ENCODE results near the gene IGFBP5.

The IGFBP5 gene

GRCh38 chr2:216687111-216687510 lies 8.2 kb downstream of the IGFBP5 start:
- DNase-seq, result no peak

DNA sequence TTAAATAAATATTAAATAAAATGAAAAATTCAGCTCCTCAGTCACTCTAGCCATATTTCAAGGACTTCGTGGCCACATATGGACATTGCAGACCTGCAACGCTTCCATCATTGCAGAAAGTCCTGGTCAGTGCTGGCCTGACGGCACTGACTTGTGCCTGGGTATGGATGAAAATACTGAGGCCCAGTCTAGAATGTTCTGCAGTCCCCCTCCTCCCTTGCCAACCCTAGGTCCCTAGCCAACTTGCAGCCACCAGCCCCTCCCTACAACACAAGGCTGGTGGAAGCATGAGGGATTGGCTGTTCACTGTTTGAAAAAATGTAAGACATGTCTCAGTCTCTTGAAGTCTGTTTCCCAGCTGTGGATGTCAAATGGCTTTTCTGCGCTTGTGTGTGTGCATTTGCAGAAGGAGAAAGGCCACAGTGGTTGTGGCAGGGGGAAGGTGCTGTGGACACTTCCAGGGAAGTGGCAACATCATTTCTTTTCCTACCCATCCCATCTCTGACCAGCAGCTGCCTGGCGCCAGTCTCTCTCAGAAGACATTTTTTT lies 9.9 kb downstream of the IGFBP5 start:
- DNase-seq, result no peak

DNA sequence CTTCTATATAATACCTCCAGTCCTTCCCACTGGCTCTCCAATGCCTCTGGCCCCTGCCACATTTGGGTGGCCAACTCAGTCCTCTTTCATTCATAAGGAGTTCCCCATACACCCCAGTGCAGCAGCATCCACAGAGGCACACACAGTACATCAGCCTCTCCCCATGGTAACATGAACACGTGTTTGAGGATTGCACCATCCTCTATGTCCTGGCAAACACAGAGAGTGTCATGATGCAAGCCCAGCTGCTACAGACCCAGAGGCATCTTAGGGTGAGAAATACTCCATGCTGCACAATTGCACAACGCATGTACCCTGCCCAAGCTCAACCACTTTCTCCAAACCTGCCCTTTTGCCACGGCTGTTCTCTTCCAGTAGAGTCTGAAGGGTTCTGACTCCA lies 11.5 kb downstream of the IGFBP5 start:
- no peak for DNase-seq

DNA sequence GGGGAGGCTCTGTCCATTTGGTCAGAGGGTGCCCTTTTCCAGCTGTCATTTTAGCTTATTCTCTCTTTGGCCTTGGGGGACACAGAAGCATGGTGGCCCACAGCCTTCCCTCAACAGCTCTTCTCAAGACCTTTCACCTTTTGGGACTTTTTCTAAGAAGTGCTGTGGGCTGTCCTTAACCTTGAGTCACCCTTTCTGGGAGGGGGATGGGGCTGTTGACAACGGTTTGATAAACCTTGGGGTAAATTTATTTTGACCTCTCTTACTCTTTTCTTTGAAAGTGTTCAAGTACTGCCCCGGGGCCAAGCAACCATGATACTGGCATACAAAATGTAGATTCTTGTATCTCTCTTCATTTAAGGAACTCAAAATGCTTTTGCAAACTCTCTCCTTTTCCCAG lies 13.7 kb downstream of the IGFBP5 start:
- DNase-seq, result no peak

GRCh38 chr2:216680951-216681629 lies 14.3 kb downstream of the IGFBP5 start:
- DNase-seq, result no peak

DNA sequence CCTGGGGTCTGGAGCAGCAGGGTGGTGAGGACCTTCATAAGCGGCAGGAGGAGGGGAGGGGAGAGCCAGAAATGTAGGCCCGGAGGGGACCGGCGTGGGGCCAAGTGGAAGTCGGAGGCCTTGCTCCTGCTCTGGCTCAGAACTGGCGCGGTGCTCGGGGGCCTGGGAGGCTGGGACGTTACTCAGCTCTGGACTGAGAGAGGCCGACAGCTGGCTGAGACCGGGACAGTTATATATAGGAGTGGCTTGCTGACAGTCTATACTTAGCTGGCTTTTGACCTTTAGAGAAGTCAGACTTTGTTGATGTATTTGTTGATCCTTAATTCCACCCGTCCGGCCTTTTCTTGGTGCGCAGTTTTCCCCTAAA lies 15.7 kb downstream of the IGFBP5 start:
- DNase-seq, result no peak

DNA sequence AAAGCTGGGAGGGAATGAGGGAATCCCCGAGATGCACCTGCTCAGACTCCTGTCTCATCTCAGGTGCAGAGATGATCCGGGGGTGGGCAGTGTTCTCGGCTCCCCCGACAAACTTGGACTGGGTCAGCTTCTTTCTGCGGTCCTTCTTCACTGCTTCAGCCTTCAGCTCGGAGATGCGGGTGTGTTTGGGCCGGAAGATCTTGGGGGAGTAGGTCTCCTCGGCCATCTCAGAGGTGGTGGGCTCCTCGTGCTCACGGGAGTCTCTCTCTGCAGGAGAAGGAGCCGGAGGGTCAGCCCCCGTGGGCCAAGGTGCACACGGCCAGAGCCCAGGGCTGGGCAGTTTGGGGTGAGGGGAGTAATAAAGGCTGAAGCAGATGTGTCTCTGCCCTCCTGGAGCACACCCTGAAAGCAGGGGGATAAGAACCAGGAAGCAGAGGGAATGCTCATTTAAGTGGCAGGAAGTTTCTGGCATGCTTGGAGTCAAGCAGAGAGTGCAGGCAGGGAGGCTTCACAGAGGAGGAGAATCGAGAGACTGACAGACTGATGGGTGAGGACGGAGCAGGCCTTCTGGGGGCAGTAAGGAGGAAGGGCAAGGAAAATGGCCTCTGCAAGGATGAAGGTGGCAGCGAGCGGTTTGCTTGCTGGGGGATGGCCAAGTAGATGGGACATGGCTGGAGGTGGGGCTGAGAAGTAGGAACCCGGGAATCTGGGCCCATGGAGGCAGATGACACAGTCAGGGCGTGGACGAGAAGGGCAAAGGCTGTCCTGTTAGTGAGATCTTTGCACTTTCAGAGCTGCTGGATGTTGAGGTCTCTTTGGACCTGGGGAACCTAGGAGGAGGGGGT lies 16.3 kb downstream of the IGFBP5 start:
- DNase-seq, result no peak

DNA sequence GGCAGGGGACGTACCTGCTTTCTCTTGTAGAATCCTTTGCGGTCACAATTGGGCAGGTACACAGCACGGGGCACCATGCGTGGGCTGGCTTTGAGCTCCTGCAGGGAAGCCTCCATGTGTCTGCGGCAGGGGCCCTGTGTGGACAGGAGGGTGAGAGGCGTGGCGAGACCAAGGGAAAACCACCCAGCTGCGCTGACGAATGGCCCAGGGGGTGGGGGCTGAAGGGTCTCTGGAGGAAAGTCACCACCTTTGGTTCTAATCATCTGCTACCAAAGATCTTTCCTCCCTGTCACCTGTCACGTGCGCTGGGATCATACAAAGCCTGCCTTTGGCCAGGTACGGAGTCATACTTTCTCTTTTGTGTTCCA lies 17.3 kb downstream of the IGFBP5 start:
- DNase-seq, result no peak

GRCh38 chr2:216677439-216678097 lies 17.8 kb downstream of the IGFBP5 start:
- DNase-seq, result no peak

- no peak for DNase-seq
Observed at GRCh38 chr2:216676630-216677029, 18.7 kb downstream of the IGFBP5 start.

DNA sequence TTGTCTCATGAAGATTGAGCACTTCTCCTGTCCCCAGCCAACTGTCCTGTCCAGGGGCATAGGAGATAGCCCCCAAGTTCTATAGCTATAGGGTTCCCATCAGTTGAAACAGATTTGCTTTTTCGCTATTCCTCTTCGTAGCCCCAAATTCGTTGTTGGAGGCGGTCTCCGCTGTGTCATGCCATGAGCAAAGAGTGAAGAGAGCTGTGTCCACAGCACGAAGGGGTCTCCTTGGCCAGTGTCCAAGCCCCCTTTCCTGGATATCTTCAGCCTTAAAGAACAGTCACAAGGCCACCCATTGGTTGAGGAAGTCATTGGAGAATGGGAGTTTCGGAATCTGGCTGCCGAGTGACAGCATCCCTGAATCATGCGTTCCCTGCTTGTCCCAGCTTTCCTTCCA lies 21.0 kb downstream of the IGFBP5 start:
- DNase-seq, result no peak

DNA sequence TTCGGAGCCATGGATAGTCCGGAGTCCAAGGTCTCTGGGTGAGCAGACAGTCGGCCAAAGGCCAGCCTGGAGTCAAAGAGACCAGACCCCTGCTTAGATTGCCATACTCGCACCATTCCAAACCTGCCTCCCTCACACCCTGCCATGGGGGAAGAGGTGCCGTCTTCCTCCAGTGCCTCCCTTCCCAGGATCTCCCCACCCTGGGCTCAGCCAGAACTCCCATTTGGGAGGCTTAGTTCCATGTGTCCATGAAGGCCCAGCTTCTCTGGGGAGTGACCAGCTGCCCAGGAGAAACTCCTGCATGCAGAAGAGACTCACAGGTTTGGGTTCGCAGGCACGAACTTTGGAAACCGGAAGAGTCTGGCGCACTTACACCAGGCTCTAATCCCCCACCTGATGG lies 21.7 kb downstream of the IGFBP5 start:
- no peak for DNase-seq

DNA sequence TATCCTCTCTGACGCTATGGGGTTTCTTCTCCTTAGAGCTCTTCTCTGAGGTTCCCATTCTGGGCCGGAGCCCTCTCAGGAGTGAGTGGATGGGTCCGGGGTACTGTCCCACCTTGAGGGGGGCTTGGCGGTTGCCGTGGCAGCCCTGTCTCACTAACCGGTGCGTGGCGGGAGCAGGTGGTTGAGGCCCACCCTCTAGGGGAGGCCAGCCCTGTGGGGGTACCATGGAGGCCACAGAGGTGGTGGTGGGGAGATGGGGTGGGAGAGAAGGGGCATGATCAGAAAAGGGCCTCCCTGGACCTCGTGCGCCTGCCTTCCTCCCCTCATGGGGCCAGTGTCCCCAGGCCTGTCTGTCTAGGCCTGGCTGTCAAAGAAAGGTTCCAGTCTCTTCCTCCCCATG lies 22.3 kb downstream of the IGFBP5 start:
- DNase-seq, result no peak

- no peak for DNase-seq
Observed at GRCh38 chr2:216672466-216672865, 22.9 kb downstream of the IGFBP5 start.

GRCh38 chr2:216671791-216672343 lies 23.5 kb downstream of the IGFBP5 start:
- no peak for DNase-seq

- no peak for DNase-seq
Observed at GRCh38 chr2:216671081-216671411, 24.3 kb downstream of the IGFBP5 start.

DNA sequence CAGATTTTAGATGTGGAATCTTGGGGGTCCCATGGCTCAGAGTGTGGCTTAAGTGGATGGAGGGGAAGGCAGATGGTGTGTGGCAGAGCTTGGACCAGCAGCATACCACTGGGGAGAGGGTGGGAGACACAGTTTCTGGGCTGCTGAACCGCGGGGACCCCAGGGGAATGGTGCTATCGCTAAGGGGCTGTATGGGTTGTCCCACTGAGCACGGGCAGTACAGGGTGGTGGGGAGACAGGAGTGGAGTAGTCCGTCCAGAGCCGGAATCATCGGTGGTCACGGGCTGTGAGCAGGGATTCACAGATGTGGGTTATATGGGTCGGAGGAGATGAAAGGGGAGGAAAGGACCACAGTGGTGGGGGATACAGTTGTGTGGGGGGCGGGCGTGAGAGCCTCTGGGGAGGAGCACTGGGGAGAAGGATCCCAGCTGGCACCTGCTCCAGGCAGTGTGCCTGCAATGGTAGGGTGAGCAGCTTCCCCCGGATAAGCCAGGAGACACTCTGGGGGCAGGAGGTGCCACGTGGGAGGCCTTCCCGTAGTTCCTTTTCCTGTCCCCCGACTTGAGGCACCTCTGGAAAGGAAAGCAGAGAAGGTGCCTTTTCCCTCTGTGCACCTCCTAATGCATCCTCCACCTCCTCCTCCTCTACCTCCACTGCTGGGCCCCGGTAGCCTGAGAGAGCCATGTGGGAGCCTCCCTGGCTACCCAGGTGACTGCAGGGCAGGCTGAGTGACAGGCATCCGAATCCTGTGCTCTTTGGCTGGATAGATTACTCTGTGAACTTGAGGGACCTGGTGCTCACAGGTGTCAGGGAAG lies 24.9 kb downstream of the IGFBP5 start:
- no peak for DNase-seq

DNA sequence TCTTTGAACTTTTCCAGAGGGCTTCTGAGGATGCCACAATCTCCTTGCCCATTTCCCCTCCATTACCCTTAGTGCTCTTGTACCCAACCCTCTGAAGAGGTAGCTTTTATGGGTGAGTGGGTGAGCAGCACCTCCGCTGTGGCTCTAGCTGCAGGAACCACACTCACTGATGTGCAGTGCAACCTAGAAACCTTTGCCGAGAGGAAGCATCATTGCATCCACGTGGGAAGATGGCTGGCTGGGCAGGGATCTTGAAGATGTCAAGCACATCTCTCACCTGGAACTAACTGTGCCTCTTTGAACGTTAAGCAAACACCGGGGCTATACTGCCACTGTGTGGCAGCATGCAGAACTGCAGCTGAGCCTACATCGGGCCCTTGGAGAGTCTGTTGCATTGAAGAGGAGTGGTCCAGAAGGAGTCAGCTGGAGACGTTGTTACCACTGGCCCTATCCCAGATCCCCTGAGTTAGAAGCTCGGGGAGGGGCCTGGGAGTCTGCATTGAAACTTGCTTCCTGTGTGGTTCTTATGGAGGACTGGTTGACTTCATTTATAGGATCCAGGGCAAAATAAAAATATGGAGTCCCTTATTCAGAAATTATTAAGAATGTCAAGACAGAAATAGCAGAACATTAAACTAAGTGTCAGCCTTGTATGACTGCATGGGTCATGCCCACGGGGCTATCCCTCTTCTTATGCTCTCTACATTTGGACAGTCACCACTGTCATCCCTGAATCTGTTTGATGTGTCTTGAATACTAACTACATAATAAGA lies 28.7 kb downstream of the IGFBP5 start:
- DNase-seq, result peak; percentile 76

GRCh38 chr2:216665717-216666116 lies 29.6 kb downstream of the IGFBP5 start:
- no peak for DNase-seq

- no peak for DNase-seq
Observed at GRCh38 chr2:216665242-216665641, 30.1 kb downstream of the IGFBP5 start.

- DNase-seq, result no peak
Observed at GRCh38 chr2:216664593-216665034, 30.7 kb downstream of the IGFBP5 start.

- DNase-seq, result no peak
Observed at GRCh38 chr2:216663846-216664245, 31.5 kb downstream of the IGFBP5 start.
